Naive B cell (primary cell): ENCODE measurements around the gene ZCCHC7. TPM values are rescaled to one million over a fixed set of nuclear protein-coding genes. Genes with fewer than 3 reads are reported as not detected.
A peak's percentile ranks its signal among the peaks of the same experiment; 100 is the strongest.
"Not testable (repeated sequence)": the region's sequence is repeated elsewhere in the genome, so short reads cannot be mapped to it uniquely, and the experiment has no call there.

Source experiments
- ATAC-seq, 2 donors: fragments of 150-1000 bp; cut with Tn5 transposase; 2 replicates each; pipeline ENCODE4 v1.10.0; 2021; ENCODE audit warnings: low read depth in 2 of 2, mild to moderate bottlenecking in 2 of 2, moderate library complexity in 2 of 2
- DNase-seq: peaks from one replicate; pipeline ENCODE4 v3.0.0; 2022
- H3K27ac Mint-ChIP-seq, 6 donors: one replicate each; pipeline ENCODE4 v1.8.0; 2020 to 2022; ENCODE audit warnings: mild to moderate bottlenecking in 6 of 6, mixed read lengths in 6 of 6, moderate library complexity in 5 of 6, inconsistent platforms in 2 of 6
- H3K27me3 Mint-ChIP-seq, 3 donors: one replicate each; pipeline ENCODE4 v1.8.0; 2021 to 2022; ENCODE audit warnings: mixed read lengths in 3 of 3, mild to moderate bottlenecking in 1 of 3
- H3K36me3 Mint-ChIP-seq, 2 donors: one replicate each; pipeline ENCODE4 v1.8.0; 2020 to 2022; ENCODE audit warnings: mixed read lengths in 2 of 2, inconsistent platforms in 1 of 2, mild to moderate bottlenecking in 1 of 2
- H3K4me1 Mint-ChIP-seq, 3 donors: one replicate each; pipeline ENCODE4 v1.8.0; 2020 to 2022; ENCODE audit warnings: mixed read lengths in 3 of 3, inconsistent platforms in 1 of 3, mild to moderate bottlenecking in 1 of 3, moderate library complexity in 1 of 3
- H3K4me3 Mint-ChIP-seq, 8 donors: one replicate each; pipeline ENCODE4 v1.8.0; 2020 to 2022; ENCODE audit warnings: mild to moderate bottlenecking in 8 of 8, mixed read lengths in 8 of 8, moderate library complexity in 8 of 8, inconsistent platforms in 2 of 8
- H3K9me3 Mint-ChIP-seq, 7 donors: one replicate each; pipeline ENCODE4 v1.8.0; 2020 to 2022; ENCODE audit warnings: mixed read lengths in 7 of 7, mild to moderate bottlenecking in 5 of 7, inconsistent platforms in 2 of 7, moderate library complexity in 1 of 7
- polyA plus RNA-seq, 6 donors: library from polyadenylated mRNA; unstranded; fragments of 300-500 nt; fragmentation: Illumina TruSeq; gene quantifications; one replicate each; pipeline ENCODE4 v1.2.3, GENCODE V29; 2021; ENCODE audit warnings: low read depth in 6 of 6

ZCCHC7 gene
- polyA plus RNA-seq: 100 to 1,000 TPM; 156 to 214 (median 187) TPM

DNA sequence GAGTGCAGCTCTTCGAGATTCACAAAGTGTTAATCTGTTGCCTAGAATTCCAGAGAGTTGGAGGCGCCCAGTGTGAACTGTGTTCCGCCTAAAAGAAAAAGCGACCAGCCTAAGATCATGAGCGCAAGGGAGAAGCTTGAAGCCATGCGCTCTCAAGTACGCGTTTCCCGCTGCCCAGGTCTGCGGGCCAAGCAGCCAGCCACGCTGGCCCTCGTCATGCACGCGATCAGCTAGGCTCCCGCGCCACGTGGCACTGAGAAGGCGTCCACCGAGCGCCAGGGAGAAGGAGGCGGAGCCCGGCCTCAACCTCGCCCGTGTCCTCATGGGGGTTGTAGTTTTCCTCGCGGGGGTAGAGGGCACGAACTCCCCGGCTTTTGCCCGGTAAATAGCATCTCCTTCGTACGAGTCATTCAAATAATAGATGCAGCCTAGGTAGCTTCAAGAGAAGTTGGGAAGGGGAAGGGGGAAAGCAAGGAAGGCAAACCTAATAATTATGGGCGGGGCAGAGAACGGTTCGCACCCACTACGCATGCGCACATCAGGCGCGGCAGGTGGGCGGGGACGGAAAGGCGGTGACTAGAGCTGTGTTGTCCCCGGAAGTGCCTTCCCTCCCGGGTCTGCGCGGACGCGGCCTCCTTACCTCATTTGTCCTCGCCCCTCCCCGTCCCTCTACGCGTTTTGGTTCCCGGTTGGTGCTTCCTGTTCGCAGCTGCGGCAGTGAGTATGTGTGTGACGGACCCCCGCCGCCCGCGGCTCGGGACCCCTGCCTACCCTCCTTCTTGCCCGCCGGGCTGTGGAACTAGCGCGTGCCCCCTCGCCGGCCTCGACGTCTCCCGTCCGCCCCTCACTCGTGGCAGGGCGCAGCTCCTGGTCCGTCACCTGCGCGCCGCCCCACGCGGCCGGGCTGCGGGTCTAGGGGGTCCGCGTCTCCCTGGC is at the start of gene ZCCHC7:
Gene ZCCHC7, plus strand, starts transcription at position 668 of the 936 bp plus-strand sequence.
- Mint-ChIP-seq H3K4me1 (peaks cover 35 to 50% (median 40%) of the 10 kb centered on the region in 3 donors), H3K27ac (peak within 1 kb of the TSS; percentile 96 to 99 (median 98)), H3K4me3 (peak within 1 kb of the TSS; percentile 85 to 99 (median 98)), H3K27me3 (no peaks in the 10 kb centered on the region), H3K36me3 (no peaks in the 10 kb centered on the region), H3K9me3 (peaks cover 0 to 6% (median 0%) of the 10 kb centered on the region in 7 donors)
- ATAC-seq (peak; percentile 92 to 94), DNase-seq (peak; percentile 98)

GRCh38 chr9:37074790-37075189 is 45.6 kb upstream of the ZCCHC7 start:
- ATAC-seq (peak; percentile 36 to 46), DNase-seq (peak; percentile 29)
- peak overlapping the region; percentile 1 to 91 (median 78) for H3K27ac Mint-ChIP-seq
- peak overlapping the region; percentile 63 to 83 (median 72) for H3K4me3 Mint-ChIP-seq
- not testable (repeated sequence) for H3K9me3 Mint-ChIP-seq, H3K36me3 Mint-ChIP-seq, H3K27me3 Mint-ChIP-seq
- H3K4me1 Mint-ChIP-seq: peaks cover 38 to 50% (median 46%) of the 10 kb centered on the region in 3 donors

DNA sequence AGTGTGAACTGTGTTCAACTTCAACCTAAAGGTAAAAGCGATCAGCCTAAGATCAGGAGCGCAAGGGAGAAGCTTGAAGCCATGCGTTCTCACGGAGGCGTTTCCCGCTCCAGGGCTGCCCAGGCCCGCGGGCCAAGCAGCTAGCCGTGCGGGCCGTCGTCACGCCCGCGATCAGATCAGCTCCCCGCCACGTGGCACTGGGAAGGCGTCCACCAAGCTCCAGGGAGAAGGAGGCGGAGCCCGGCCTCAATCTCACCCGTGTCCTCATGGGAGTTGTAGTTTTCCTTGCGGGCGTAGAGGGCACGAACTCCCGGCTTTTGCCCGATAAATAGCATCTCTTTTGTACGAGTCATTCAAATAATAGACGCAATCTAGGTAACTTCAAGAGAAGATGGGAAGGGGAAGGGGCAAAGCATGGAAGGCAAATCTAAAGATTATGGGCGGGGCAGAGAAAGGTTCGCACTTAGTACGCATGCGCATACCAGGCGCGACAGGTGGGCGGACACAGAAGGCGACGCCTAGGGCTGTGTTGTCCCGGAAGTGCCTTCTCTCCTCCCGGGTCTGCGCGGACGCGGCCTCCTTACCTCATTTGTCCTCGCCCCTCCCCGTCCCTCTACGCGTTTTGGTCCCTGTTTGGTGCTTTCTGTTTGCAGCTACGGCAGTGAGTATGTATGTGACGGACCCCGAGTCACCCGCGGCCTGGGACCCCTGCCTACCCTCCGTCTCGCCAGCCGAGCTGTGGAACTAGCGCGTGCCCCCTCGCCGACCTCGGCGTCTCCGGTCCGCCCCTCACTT is 40.8 kb upstream of the ZCCHC7 start:
- Mint-ChIP-seq H3K4me1 (peaks cover 53 to 75% (median 69%) of the 10 kb centered on the region in 3 donors), H3K9me3 (no peaks in the 10 kb centered on the region), H3K4me3 (peak overlapping the region; percentile 96 to 98 (median 97)), H3K27me3 (no peaks in the 10 kb centered on the region), H3K27ac (peak overlapping the region; percentile 97 to 99 (median 98)), H3K36me3 (peaks cover 0 to 7% of the 10 kb centered on the region in 2 donors)
- ATAC-seq: peak; percentile 93 to 94
- DNase-seq: peak; percentile 94

GRCh38 chr9:37080165-37080628 is 40.2 kb upstream of the ZCCHC7 start:
- peaks cover 52 to 74% (median 69%) of the 10 kb centered on the region in 3 donors for H3K4me1 Mint-ChIP-seq
- H3K27ac Mint-ChIP-seq: peak overlapping the region; percentile 97 to 99 (median 98)
- not testable (repeated sequence) for H3K9me3 Mint-ChIP-seq, H3K27me3 Mint-ChIP-seq, ATAC-seq, H3K36me3 Mint-ChIP-seq, DNase-seq
- peak overlapping the region; percentile 96 to 98 (median 97) for H3K4me3 Mint-ChIP-seq

- ATAC-seq, H3K9me3 Mint-ChIP-seq, H3K27me3 Mint-ChIP-seq, DNase-seq, H3K36me3 Mint-ChIP-seq: not testable (repeated sequence)
- peak overlapping the region; percentile 96 to 98 (median 97) for H3K4me3 Mint-ChIP-seq
- peak overlapping the region; percentile 7 to 98 (median 58) for H3K27ac Mint-ChIP-seq
- H3K4me1 Mint-ChIP-seq: peaks cover 49 to 74% (median 69%) of the 10 kb centered on the region in 3 donors
Observed at GRCh38 chr9:37081507-37081906, 38.9 kb upstream of the ZCCHC7 start.

DNA sequence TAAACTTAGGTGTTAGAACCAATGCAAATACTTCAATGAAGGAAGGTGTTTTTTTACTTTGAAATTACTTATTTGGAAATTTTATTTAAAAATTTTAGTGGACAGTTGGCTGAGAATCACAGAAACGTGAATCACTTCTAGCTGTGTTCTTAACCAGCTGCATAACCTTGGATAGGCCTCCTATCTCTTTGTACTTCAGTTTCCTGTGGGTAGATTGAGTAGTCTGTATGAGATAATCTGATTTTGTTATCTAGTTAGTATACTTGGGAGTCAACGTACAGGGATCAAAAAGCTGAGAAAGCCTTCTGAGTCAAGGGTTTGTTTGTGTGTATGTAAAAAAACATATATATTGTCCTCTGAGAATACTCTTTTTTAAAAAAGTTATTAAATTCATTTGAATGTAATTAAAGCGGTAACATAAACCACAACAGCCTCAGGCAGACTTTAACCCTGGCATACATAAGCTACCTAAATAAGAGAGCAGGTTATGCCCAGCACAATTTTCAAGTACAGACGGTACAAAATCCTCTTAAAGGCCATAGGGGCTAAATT is 38.1 kb upstream of the ZCCHC7 start:
- DNase-seq (no peak), ATAC-seq (no peak)
- peaks cover 56 to 80% (median 75%) of the 10 kb centered on the region in 3 donors for H3K4me1 Mint-ChIP-seq
- peak overlapping the region; percentile 96 to 98 (median 97) for H3K4me3 Mint-ChIP-seq
- no peaks in the 10 kb centered on the region for H3K9me3 Mint-ChIP-seq
- H3K27ac Mint-ChIP-seq: peak overlapping the region in 5 of 6 donors; percentile 16 to 98 (median 40)
- peaks cover 9 to 16% of the 10 kb centered on the region in 2 donors for H3K36me3 Mint-ChIP-seq
- no peaks in the 10 kb centered on the region for H3K27me3 Mint-ChIP-seq

DNA sequence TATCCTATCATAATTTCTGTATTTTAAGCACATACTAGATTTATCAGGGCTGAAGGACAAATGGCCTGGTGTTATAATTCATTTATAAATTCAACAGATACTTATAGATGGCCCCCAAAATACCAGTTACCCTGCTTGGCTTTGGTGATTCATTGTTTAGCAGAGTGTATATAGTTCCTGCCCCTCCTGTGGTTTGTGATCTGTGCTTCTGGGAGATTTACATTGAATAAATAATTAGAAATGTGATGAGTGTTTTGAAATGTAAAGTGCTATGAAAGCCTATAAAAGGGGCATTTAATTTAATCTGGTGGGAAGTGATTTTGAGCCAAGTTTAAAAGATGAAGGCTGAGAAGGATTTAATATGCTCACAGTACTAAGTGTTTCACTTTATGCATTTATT is 36.7 kb upstream of the ZCCHC7 start:
- Mint-ChIP-seq H3K4me3 (peak overlapping the region; percentile 7 to 80 (median 60)), H3K4me1 (peaks cover 53 to 79% (median 76%) of the 10 kb centered on the region in 3 donors), H3K36me3 (peaks cover 12 to 17% of the 10 kb centered on the region in 2 donors), H3K27ac (peak overlapping the region in 5 of 6 donors; percentile 35 to 86 (median 59)), H3K9me3 (no peaks in the 10 kb centered on the region), H3K27me3 (no peaks in the 10 kb centered on the region)
- DNase-seq (no peak), ATAC-seq (no peak)

- ATAC-seq: peak; percentile 61 to 72
- peaks cover 12 to 17% of the 10 kb centered on the region in 2 donors for H3K36me3 Mint-ChIP-seq
- H3K4me3 Mint-ChIP-seq: peak overlapping the region; percentile 2 to 66 (median 46)
- peaks cover 63 to 76% (median 72%) of the 10 kb centered on the region in 3 donors for H3K4me1 Mint-ChIP-seq
- H3K9me3 Mint-ChIP-seq: no peaks in the 10 kb centered on the region
- H3K27ac Mint-ChIP-seq: peak overlapping the region; percentile 37 to 84 (median 57)
- H3K27me3 Mint-ChIP-seq: no peaks in the 10 kb centered on the region
- DNase-seq: no peak
Observed at GRCh38 chr9:37085233-37085632, 35.1 kb upstream of the ZCCHC7 start.

DNA sequence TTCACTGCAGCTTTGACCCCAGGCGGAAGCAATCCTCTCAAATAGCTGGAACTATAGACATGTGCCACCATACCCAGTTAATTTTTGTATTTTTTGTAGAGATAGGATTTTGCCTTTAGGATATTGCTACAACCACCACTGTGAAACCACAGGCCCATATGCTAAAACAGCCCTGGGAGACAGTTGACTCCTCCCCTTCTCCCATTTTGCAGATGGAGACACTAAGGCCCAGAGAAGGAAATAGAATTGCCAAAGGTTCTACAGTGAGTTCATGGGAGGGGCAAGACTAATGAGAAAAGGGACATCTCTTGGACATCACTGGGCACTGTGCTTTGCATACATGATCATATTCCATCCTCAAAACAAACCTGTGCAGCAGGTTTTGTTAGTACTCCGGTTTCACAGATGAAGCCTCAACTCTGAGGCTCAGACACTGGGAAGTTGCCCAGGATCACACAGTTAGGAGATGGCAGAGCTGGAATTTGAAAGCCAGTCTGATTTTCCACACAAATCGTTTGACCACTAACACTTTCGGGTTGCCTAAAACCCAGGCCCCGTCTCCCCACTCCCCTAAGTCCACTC is 27.6 kb upstream of the ZCCHC7 start:
- DNase-seq, ATAC-seq, H3K4me3 Mint-ChIP-seq, H3K9me3 Mint-ChIP-seq, H3K36me3 Mint-ChIP-seq, H3K27me3 Mint-ChIP-seq: not testable (repeated sequence)
- Mint-ChIP-seq H3K4me1 (peaks cover 10 to 38% (median 22%) of the 10 kb centered on the region in 3 donors), H3K27ac (peak overlapping the region in 2 of 6 donors; percentile 54 to 59)

GRCh38 chr9:37094751-37095150 is 25.6 kb upstream of the ZCCHC7 start:
- ATAC-seq: no peak
- Mint-ChIP-seq H3K4me3 (no peak overlapping the region), H3K9me3 (no peaks in the 10 kb centered on the region), H3K36me3 (no peaks in the 10 kb centered on the region), H3K27ac (peak overlapping the region in 2 of 6 donors; percentile 65 to 74), H3K27me3 (no peaks in the 10 kb centered on the region), H3K4me1 (peaks cover 9 to 48% (median 22%) of the 10 kb centered on the region in 3 donors)
- no peak for DNase-seq

DNA sequence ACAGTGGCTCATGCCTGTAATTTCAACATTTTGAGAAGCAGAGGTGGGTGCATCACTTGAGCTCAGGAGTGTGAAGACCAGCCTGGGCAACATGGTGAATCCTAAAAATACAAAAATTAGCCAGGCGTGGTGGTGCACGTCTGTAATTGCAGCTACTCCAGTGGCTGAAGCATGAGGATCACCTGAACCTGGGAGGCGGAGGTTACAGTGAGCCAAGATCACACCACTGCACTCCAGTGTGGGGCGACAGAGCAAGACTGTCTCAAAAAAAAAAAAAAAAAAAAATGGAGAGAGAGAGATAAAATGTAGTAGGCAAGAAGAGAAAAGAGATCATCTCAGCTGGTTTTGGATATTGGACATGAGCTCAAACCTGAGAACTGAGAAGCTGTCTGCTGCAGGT is 23.7 kb upstream of the ZCCHC7 start:
- H3K27me3 Mint-ChIP-seq: no peaks in the 10 kb centered on the region
- H3K36me3 Mint-ChIP-seq: no peaks in the 10 kb centered on the region
- DNase-seq: no peak
- peak overlapping the region in 2 of 6 donors; percentile 65 to 83 for H3K27ac Mint-ChIP-seq
- peaks cover 19 to 55% (median 40%) of the 10 kb centered on the region in 3 donors for H3K4me1 Mint-ChIP-seq
- H3K4me3 Mint-ChIP-seq: no peak overlapping the region
- no peaks in the 10 kb centered on the region for H3K9me3 Mint-ChIP-seq
- ATAC-seq: no peak

DNA sequence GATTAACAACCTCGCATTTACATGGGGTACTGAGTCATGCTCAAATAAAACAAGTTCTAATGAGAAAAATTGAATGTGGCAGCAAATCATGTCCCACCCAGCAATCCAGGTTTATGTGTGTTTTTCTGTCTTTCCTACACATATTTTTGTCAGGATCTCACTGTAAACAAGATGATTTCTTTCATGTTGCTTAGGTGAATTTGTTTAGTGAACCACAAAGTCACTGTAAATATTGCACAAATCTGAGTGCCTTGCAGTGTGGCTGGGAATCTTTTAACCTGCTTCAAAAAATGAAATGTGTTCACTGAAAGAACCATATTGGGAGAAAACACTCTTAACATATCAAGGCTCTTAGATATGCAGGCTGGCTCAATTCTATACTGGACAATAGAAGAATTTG is 23.1 kb upstream of the ZCCHC7 start:
- no peak overlapping the region for H3K27ac Mint-ChIP-seq
- H3K4me1 Mint-ChIP-seq: peaks cover 19 to 62% (median 42%) of the 10 kb centered on the region in 3 donors
- ATAC-seq (no peak), DNase-seq (no peak)
- no peak overlapping the region for H3K4me3 Mint-ChIP-seq
- H3K36me3 Mint-ChIP-seq: no peaks in the 10 kb centered on the region
- no peaks in the 10 kb centered on the region for H3K27me3 Mint-ChIP-seq
- H3K9me3 Mint-ChIP-seq: no peaks in the 10 kb centered on the region
